Cerebellar cortex (tissue), 1 donor: ENCODE data around the gene UBE2E2.

Experiments
- DNase-seq: peaks from one replicate; pipeline ENCODE4 v3.0.0-alpha.2; 2015; ENCODE audit warnings: low spot score

UBE2E2 gene

GRCh38 chr3:23193831-23194230 is 9.3 kb upstream of the UBE2E2 start:
- no peak for DNase-seq

- DNase-seq = no peak
Measured at GRCh38 chr3:23198801-23199200, 4.3 kb upstream of the UBE2E2 start.

- DNase-seq = no peak
Measured at GRCh38 chr3:23199649-23200048, 3.5 kb upstream of the UBE2E2 start.

- no peak for DNase-seq
Measured at GRCh38 chr3:23201154-23201838, 1.8 kb upstream of the UBE2E2 start.

GRCh38 chr3:23202203-23202920 is 765 bp upstream of the UBE2E2 start:
- peak; percentile 47 for DNase-seq

- DNase-seq = peak; percentile 45
Measured at GRCh38 chr3:23203708-23204330, 692 bp downstream of the UBE2E2 start.

GRCh38 chr3:23206366-23206765 is 3.2 kb downstream of the UBE2E2 start:
- DNase-seq = no peak

- no peak for DNase-seq
Measured at GRCh38 chr3:23209103-23209502, 6.0 kb downstream of the UBE2E2 start.

- DNase-seq = no peak
Measured at GRCh38 chr3:23209747-23210487, 6.8 kb downstream of the UBE2E2 start.

- DNase-seq = no peak
Measured at GRCh38 chr3:23213813-23214212, 10.7 kb downstream of the UBE2E2 start.

GRCh38 chr3:23217872-23218554 is 14.9 kb downstream of the UBE2E2 start:
- no peak for DNase-seq

- DNase-seq = no peak
Measured at GRCh38 chr3:23219117-23219516, 16.0 kb downstream of the UBE2E2 start.

- DNase-seq = no peak
Measured at GRCh38 chr3:23219552-23219951, 16.4 kb downstream of the UBE2E2 start.

GRCh38 chr3:23221136-23221535 is 18.0 kb downstream of the UBE2E2 start:
- DNase-seq = no peak

GRCh38 chr3:23232016-23232415 is 28.9 kb downstream of the UBE2E2 start:
- no peak for DNase-seq

- DNase-seq = no peak
Measured at GRCh38 chr3:23232854-23233253, 29.7 kb downstream of the UBE2E2 start.

- no peak for DNase-seq
Measured at GRCh38 chr3:23235264-23235663, 32.1 kb downstream of the UBE2E2 start.

GRCh38 chr3:23236890-23237289 is 33.8 kb downstream of the UBE2E2 start:
- no peak for DNase-seq

GRCh38 chr3:23238156-23238555 is 35.0 kb downstream of the UBE2E2 start:
- DNase-seq = no peak

- no peak for DNase-seq
Measured at GRCh38 chr3:23238578-23238977, 35.5 kb downstream of the UBE2E2 start.

GRCh38 chr3:23239211-23240068 is 36.3 kb downstream of the UBE2E2 start:
- DNase-seq = peak; percentile 44
